ENCODE measurements around the gene ESR2. TPM values are rescaled to one million over a fixed set of nuclear protein-coding genes. Genes with fewer than 3 reads are reported as not detected.

The ESR2 gene
- total RNA-seq, 2 donors from 2014 or later: not detected

DNA sequence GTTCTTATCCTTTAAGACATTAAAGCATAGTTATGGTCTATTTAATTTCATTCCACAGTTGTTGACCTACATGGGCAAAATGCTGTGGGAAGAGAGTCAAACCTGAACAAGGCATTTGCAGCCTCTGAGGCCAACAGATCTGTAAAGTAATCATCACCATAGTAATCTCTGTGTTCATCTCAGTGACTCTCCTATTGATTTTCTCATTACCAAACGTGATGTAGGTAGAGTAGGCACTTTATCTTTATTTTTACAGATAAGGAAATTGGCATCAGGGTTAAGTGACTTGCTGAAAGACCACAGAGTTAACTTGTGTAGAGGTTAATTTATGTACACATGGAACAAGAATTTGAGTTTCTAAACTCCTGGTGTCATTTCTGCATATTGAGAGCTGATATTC is 203.0 kb downstream of the ESR2 start:
- H3K4me3 ChIP-seq: no peak overlapping the region
- 28 to 43% methylated on average over 1 of the region's 1 CpG for WGBS, 2 donors
- H3K27ac ChIP-seq: peak overlapping the region in 3 of 4 donors; percentile 13 to 58 (median 55)
- no peak for TF ChIP-seq POLR2A (IDR thresholded peaks at IDR 0.05)
- no peak for TF ChIP-seq CTCF (IDR thresholded peaks at IDR 0.05)
- intact Hi-C loops (cut with DNase I): no loop called here
- no peaks in the 10 kb centered on the region for H3K36me3 ChIP-seq (replicated peaks in 1 of 2; ENCODE audit: insufficient read depth in 1 of 2, low read depth in 2 of 2)
- no peaks in the 10 kb centered on the region for H3K27me3 ChIP-seq
- no peaks in the 10 kb centered on the region for H3K9me3 ChIP-seq
- DNase-seq (no peak), ATAC-seq (peak; percentile 55)
- H3K4me1 ChIP-seq: peaks cover 28% of the 10 kb centered on the region

- Histone ChIP-seq H3K27me3 (no peaks in the 10 kb centered on the region), H3K36me3 (replicated peaks in 1 of 2; ENCODE audit: insufficient read depth in 1 of 2, low read depth in 2 of 2) (no peaks in the 10 kb centered on the region), H3K4me3 (no peak overlapping the region), H3K4me1 (peaks cover 20% of the 10 kb centered on the region), H3K9me3 (no peaks in the 10 kb centered on the region), H3K27ac (peak overlapping the region in 1 of 4 donors; percentile 58)
- 72 to 74% methylated on average over 2 of the region's 2 CpGs for WGBS, 2 donors
- DNase-seq (no peak), ATAC-seq (no peak)
- TF ChIP-seq POLR2A (IDR thresholded peaks at IDR 0.05) (no peak), CTCF (IDR thresholded peaks at IDR 0.05) (no peak)
- intact Hi-C loops (cut with DNase I): no loop called here
These were observed 204.3 kb downstream of the ESR2 start for GRCh38 chr14:64089920-64090319.

GRCh38 chr14:64088647-64088964 is 205.6 kb downstream of the ESR2 start:
- Histone ChIP-seq H3K36me3 (replicated peaks in 1 of 2; ENCODE audit: insufficient read depth in 1 of 2, low read depth in 2 of 2) (no peaks in the 10 kb centered on the region), H3K27ac (no peak overlapping the region), H3K4me1 (peaks cover 20% of the 10 kb centered on the region), H3K27me3 (no peaks in the 10 kb centered on the region), H3K4me3 (no peak overlapping the region), H3K9me3 (no peaks in the 10 kb centered on the region)
- no peak for DNase-seq
- TF ChIP-seq CTCF (IDR thresholded peaks at IDR 0.05): no peak
- TF ChIP-seq POLR2A (IDR thresholded peaks at IDR 0.05): no peak
- no peak for ATAC-seq
- intact Hi-C loops (cut with DNase I): no loop called here

DNA sequence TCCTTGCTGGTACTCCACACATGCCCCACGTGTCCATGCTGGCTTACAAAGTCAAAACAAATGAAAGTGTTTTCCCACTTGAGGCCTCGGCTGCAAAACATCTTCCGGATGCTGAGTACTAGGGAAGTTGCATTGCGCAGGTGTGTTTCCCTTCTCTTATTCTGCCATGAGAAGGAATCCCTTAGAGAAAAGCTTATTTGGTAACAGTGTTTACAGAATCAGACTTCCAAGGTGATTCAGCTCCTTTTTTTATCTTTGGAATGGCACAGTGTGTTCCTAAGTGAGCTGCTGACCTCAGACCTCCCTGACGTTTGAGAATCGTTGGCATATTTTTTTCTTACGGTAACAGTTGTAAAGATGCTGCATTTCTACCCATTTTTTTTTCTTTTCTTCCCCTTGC is 211.3 kb downstream of the ESR2 start:
- intact Hi-C loops (cut with DNase I): no loop called here
- WGBS, 2 donors: 45 to 56% methylated on average over 7 of the region's 7 CpGs
- ATAC-seq (peak; percentile 92), DNase-seq (peak in 2 of 4 donors; percentile 38 to 54)
- Histone ChIP-seq H3K4me1 (peaks cover 8% of the 10 kb centered on the region), H3K27me3 (no peaks in the 10 kb centered on the region), H3K27ac (peak overlapping the region in 3 of 4 donors; percentile 60 to 68 (median 60)), H3K4me3 (no peak overlapping the region), H3K36me3 (replicated peaks in 1 of 2; ENCODE audit: insufficient read depth in 1 of 2, low read depth in 2 of 2) (peaks cover 0 to 3% of the 10 kb centered on the region in 2 donors), H3K9me3 (no peaks in the 10 kb centered on the region)
- TF ChIP-seq CTCF (IDR thresholded peaks at IDR 0.05): no peak
- TF ChIP-seq POLR2A (IDR thresholded peaks at IDR 0.05): no peak

- DNase-seq (no peak), ATAC-seq (no peak)
- intact Hi-C loops (cut with DNase I): no loop called here
- TF ChIP-seq POLR2A (IDR thresholded peaks at IDR 0.05) (no peak), CTCF (IDR thresholded peaks at IDR 0.05) (no peak)
- H3K4me1 ChIP-seq: peaks cover 8% of the 10 kb centered on the region
- no peaks in the 10 kb centered on the region for H3K27me3 ChIP-seq
- no peaks in the 10 kb centered on the region for H3K9me3 ChIP-seq
- peaks cover 0 to 3% of the 10 kb centered on the region in 2 donors for H3K36me3 ChIP-seq (replicated peaks in 1 of 2; ENCODE audit: insufficient read depth in 1 of 2, low read depth in 2 of 2)
- H3K27ac ChIP-seq: no peak overlapping the region
- 84 to 96% methylated on average over 3 of the region's 3 CpGs for WGBS, 2 donors
- no peak overlapping the region for H3K4me3 ChIP-seq
These were observed 212.9 kb downstream of the ESR2 start for GRCh38 chr14:64081174-64081746.

Measured in body of pancreas (tissue), 4 donors.